ENCODE measurements around the gene RGL2. TPM values are rescaled to one million over a fixed set of nuclear protein-coding genes. Genes with fewer than 3 reads are reported as not detected.
A peak's percentile ranks its signal among the peaks of the same experiment; 100 is the strongest.

The RGL2 gene
- total and polyA plus RNA-seq, 10 of the 15 experiments (the other 5 are each of a cell fraction or from before 2014, with no cell fraction given) = 0.84 to 21.2 (median 6.8) TPM

GRCh38 chr6:33312361-33313104, 13.8 kb upstream of the RGL2 start:
- Histone ChIP-seq H3K36me3 (ENCODE audit: control insufficient read depth in 2 of 2, insufficient read depth in 2 of 2, low read length in 1 of 2) (peaks cover 0 to 4% of the 10 kb centered on the region in 2 experiments; a peak in 2 of 4 replicates), H3K9ac (ENCODE audit: control insufficient read depth, insufficient read depth, low read length) (peak overlapping the region; percentile 97), H3K4me2 (ENCODE audit: control insufficient read depth, insufficient read depth) (peak overlapping the region; percentile 77), H2AFZ (ENCODE audit: control insufficient read depth, low read depth, low read length) (no peak overlapping the region), H3K79me2 (ENCODE audit: control insufficient read depth, insufficient read depth, low read length) (peaks cover 61% of the 10 kb centered on the region), H3K27me3 (replicated peaks in 1 of 2; ENCODE audit: control insufficient read depth in 2 of 2, insufficient read depth in 2 of 2, low read length in 1 of 2) (no peaks in the 10 kb centered on the region), H3K9me3 (replicated peaks; ENCODE audit: control insufficient read depth, insufficient read depth, low read length) (no peaks in the 10 kb centered on the region), H3K27ac (ENCODE audit: control insufficient read depth, insufficient read depth) (peak overlapping the region; percentile 96), H4K20me1 (ENCODE audit: control insufficient read depth, insufficient read depth) (no peaks in the 10 kb centered on the region), H3K4me3 (peak overlapping the region; percentile 99), H3K4me1 (ENCODE audit: control insufficient read depth, insufficient read depth, low read length) (peaks cover 20% of the 10 kb centered on the region)
- peak; percentile 60 for ATAC-seq
- in situ Hi-C loops (cut with MboI) = no loop called here
- ChIA-PET CTCF (interaction anchor here (1.0 to 4.7 kb wide), 8 partner anchors 12 to 119 kb away, joined by 3 to 30 read pairs (median 4); partner anchors contain the start of genes B3GALT4, KIFC1 and RGL2), POLR2A (interaction anchor here (0.5 to 4.5 kb wide), 15 partner anchors 9 to 267 kb away, joined by 3 to 41 read pairs (median 4); partner anchors contain the start of genes B3GALT4, CUTA, PFDN6 and RGL2), RAD21 (ENCODE audit: unreplicated experiment) (interaction anchor here (0.8 to 2.1 kb wide), 9 partner anchors 8 to 35 kb away, joined by 3 to 7 read pairs (median 3); partner anchors contain the start of genes B3GALT4, PFDN6 and WDR46), SMC1A (ENCODE audit: uncharacterized antibody, unreplicated experiment) (interaction anchor here (0.7 to 2.1 kb wide), 6 partner anchors 11 to 128 kb away, joined by 3 to 7 read pairs (median 4); partner anchors contain the start of genes PFDN6 and WDR46)
- FAIRE-seq = peak; percentile 80
- intact Hi-C loops (cut with micrococcal nuclease; ENCODE audit: unreplicated experiment) = no loop called here
- 1% methylated on average over 29 of the region's 29 CpGs for WGBS (ENCODE audit: insufficient coverage, insufficient replicate concordance, low lambda C conversion rate, missing lambda C conversion rate)
- no TSS peak for BruUV-seq (replicated peaks)
- no peak for DNase-seq (ENCODE audit: low read depth, low spot score)
- TF ChIP-seq PBX3 (IDR thresholded peaks at IDR 0.05; ENCODE audit: insufficient replicate concordance, low read depth, low read length) (peak; percentile 26), EGR1 (IDR thresholded peaks at IDR 0.05; ENCODE audit: borderline replicate concordance in 1 of 2, low read depth in 2 of 2, low read length in 2 of 2) (peak; percentile 16 to 68; a peak in 2 of 3 replicates), CUX1 (IDR thresholded peaks at IDR 0.05; ENCODE audit: insufficient replicate concordance, low read depth, low read length) (no peak), BHLHE40 (IDR thresholded peaks at IDR 0.05; ENCODE audit: borderline replicate concordance in 1 of 2, low read depth in 2 of 2, low read length in 1 of 2) (peak; percentile 9 to 41; a peak in 1 of 4 replicates), RAD51 (IDR thresholded peaks at IDR 0.05) (peak; percentile 85), RELB (IDR thresholded peaks at IDR 0.05; ENCODE audit: low read depth) (peak; percentile 33; the same call in 1 of the 2 replicates), MAX (IDR thresholded peaks at IDR 0.05; ENCODE audit: low read depth, low read length) (no peak), SP1 (IDR thresholded peaks at IDR 0.05; ENCODE audit: low read depth, low read length) (no peak), RUNX3 (IDR thresholded peaks at IDR 0.05; ENCODE audit: low read length) (peak; percentile 31; the same call in 1 of the 2 replicates), KLF5 (IDR thresholded peaks at IDR 0.05; ENCODE audit: partially characterized antibody) (no peak), JUNB (IDR thresholded peaks at IDR 0.05) (no peak), SIN3A (IDR thresholded peaks at IDR 0.05; ENCODE audit: low read depth, low read length) (peak; percentile 56; the same call in 1 of the 2 replicates), ZNF384 (IDR thresholded peaks at IDR 0.05; ENCODE audit: borderline replicate concordance, low read depth, low read length) (peak; percentile 82)
